Stimulated activated CD4-positive, alpha-beta T cell treated with anti-CD3 and anti-CD28 coated beads, TNF-alpha, amount 100 ng/mL, for 24 hours (primary cell): ENCODE data around the gene DPCD.

Experiments used
- DNase-seq, 3 experiments: peaks; one replicate each; pipeline ENCODE4 v3.0.0-alpha.2; 2020; ENCODE audit warnings: low read depth in 3 of 3

DPCD gene

DNA sequence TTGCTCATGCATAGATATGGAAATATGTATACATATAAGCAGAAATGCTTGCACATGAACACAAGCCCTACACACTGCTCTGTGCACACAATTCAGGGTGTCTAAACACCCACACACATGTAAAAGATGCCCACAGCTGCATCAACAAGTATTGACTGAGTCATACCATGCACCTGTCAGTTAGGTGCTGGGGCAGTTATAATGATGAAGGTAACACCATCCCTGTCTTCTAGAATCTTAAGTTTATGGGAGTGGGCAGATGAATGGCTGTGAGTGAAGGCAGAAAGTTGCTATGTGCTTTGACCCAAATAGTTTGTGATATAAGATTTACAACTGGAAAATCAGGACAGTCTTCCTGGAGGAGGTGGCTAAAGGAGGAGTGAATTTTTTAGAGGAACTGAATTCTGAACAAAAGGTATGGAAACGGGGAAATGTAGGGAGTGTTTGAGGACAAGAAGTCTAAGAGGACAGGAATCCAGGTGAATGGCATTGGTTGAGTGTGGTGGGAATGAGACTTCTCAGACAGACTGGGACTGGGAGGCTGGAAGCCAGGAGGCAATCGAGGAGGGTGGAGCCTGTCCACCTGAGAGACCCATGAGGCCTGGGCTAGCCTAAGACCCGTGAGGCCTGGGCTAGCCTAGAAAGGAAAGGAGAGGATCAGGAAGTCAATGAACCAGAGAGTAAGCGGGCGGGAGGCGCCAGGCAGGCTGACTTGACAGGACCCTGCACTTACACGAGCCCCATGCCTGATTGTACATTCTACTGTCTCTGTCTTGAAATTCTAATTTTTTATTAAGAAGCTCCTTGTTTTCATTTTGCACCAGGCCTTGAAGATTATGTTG, 20.7 kb upstream of the DPCD start:
- DNase-seq = no peak

DNA sequence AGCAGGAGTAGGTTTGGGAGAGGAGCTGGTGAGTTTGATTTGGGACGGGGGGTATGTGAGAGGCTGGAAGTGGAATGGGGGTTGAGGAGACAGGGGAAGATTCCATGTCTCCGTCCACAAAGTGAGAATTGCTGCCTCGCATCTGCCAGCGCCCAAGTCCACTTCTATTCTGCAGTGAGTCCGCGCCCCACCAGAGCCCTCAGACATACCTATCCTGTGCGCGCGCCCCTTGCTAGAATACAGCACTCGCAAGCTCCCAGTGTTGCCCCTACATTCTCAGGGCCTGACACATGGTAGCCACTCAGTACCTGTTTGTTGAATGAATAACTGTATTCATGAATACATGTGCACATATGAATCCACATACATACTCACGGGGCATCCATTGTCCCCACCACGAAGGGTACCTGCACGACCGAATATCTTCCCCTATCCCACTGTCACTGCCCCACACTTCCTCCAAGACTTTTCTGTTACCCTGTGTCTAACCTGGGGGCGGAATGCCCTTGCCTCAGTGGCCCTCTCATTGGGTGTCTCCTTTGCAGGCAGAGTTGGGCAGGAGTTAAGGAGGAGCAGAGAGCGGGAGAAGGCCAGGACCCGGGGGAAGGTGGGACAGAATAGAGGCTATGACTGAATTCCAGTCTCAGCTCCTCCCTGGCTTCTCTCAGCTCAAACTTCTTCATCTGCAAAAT, 19.9 kb upstream of the DPCD start:
- no peak for DNase-seq

DNA sequence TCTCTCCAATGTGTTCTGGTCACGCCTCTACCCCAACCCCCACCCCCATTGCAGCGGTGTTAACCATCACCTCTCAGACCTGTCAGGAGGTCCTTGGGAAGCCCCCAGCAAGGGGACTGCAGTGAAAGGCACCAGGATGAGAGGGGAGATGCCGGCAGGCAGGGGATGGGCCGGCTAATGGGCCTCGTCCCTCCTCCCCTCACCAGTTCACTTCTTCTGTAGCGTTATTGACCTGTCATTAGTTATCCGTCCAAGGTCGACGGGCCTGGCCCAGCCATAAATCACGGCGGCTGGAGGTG, 18.8 kb upstream of the DPCD start:
- DNase-seq = no peak

DNA sequence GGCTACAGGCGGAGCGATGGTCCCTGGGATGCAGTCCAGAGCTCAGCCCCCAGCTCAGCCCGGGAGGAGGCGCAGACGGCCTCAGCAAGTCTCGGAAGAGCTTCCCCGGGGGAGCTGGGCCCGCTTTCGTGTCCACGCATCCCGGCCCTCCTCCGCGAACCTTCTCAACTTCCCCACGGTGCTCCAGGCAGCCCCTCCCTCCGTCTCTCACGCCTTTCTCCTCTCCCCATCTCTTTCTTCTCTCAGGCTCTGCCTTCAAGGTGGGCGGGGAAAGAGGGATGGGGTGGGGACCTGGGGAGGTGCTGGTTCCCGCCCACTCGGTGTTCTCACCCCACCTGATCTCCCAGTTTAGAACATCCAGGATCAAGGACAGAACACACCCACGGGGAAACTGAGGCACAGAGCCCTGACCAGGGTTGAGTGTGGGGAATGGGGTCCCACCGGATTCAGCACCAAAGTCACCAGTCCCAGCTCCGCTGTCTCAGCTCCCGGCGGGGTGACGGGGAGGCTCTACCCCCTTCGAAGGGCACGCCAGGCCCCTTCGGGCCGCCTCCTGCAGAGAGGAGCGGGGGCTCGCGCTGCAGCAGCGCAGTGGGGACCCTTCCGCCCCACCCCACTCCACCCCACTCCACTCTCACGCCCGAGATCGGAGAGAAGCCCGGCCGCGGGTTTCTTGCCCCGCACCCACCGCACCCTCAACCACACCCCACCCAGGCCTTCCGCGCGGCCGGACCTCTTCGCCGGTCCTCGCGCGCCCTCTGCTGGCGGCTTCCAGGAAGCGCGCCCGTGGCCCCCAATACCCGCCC, 18.3 kb upstream of the DPCD start:
- peak; percentile 57 to 77 (median 65) for DNase-seq

DNA sequence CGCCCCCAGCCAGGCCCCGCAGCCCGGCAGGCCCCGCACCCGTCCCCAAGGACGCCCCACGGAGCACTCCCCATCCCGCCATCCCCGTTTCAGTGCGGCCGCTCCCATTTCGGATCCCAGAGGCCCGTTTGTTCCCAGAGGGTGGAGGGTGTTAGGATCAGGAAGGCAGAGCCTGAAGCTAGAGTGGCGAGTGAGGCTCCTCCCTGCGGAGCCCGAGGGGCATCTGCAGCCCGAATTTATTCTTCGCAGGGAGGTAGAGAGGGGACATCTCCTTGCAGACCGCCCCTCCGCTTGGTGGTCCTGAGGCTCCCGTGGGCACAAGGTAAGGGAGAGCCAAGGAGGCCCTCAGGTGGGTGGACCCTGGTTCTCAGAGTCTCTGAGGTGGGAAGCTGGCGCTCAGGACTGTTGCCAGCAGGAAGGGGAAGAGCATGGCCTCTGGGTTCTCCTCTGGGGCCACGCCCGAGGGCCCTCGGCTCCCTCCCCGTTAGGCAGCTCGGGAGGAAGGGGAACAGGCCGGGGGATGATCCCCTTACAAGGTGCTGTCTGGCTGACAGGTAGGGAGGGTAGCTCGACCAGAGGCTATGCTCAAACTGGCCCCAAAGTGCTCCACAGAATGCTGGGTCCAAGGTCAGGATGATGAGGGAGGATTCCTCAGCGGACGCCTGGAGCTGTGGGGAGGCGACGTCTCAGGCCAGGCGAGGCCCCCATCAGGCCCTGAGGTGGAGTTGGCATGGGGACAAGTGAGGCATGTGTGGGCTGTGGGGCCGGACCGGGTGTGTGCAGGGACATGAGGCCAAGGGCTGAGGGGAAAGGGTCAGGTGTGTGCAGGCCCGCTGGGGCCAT, 17.5 kb upstream of the DPCD start:
- no peak for DNase-seq

DNA sequence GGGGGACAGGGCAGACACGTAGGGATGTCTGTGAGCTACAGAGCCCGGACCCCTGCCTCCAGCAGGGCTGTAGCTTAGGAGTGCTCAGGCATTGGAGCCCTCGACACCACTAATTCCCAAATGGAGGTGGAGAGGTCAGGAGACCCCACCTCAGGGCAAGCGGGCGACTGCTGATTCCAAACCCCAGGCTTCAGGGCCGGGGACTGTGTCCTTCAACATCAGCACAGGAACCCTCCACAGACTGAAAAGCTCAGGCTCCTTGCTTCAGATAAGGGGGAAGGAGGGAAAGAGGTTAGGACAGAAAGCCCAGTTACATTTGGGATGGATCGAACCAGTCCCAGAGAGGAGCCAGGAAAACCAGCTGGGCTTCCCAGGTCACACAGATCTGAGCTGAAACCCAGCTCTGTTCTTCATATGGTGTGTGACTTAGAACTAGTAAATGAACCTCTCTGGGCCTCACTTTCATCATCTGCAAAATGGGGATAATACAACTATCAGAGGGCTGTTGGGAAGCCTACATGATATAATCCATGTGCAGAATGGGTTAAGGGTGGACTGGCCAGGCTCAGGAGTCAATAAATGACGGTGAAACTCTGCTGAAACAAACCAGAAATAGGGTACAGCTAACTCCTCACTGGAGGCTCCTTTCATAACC, 16.7 kb upstream of the DPCD start:
- no peak for DNase-seq

DNA sequence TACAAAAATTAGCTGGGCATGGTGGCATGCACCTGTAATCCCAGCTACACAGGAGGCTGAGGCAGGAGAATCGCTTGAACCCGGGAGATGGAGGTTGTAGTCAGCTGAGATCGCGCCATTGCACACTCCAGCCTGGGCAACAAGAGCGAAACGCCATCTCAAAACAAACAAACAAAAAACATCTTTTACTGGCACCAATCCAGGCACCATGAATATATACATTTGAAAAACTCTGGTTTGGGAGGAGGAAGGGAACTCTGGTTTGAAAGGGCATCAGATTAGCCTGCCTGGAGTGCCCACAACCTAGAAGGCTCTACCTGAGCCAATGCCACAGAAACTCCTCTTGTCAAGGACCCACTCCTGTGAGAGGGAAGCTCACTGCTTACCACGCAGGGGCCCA, 16.0 kb upstream of the DPCD start:
- no peak for DNase-seq

DNA sequence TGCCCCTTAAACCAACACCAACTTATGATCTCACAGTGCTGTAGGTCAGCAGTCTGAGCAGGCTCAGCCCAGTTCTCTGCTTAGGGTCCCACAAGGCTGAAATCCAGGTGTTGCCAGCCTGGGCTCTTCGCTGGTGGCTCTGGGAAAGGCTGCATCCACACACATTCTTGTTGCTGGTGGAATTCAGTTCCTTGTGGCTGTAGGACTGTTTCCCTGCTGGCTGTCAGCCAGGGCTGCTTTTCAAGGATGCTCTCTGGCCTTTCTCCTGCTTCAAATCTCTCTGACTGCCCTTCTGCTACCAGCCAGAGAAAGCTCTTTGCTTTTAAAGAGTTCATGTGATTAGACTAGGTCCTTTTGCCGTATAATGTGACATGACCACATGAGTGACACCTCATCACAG, 15.3 kb upstream of the DPCD start:
- DNase-seq = no peak

DNA sequence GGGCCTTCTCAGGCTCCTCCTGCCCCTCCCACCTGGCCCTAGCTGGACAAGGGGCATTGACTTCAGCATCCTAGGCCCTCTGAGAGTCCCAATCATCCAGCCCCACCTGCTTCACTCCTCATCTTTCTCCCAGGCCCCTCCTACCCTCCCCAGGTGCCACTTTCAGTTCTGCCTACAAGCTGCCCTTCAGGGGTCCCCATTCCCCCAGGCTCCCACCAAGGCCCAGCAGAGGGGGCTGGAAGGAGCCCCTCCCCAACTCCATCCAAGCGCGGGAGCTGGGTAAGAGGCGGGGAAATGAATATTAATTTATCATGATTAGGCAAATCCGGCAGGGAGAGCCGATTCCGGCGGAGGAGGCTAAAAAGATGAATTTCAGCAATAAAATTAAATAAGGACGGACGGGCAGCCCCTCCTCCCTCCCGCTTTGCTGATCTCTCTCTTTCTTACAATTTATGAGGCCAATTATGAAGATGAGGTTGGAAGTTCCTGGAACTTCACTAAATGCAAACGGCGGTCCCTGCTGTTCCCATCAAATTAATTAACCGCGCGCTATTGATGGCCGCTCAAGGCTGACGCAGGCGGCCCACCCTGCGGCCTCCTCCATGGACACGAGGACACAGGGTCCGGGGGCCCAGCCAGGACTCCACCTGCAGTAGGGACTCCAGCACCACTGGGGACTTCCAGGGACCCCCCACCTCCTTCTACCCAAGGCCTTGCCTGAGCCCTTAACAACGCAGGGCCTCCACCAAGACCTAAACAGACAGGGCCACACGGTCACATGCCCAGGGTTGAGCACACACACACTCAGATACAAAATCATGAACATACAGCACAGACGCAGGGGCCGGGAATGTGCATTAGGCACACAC, 14.0 kb upstream of the DPCD start:
- DNase-seq = no peak

DNA sequence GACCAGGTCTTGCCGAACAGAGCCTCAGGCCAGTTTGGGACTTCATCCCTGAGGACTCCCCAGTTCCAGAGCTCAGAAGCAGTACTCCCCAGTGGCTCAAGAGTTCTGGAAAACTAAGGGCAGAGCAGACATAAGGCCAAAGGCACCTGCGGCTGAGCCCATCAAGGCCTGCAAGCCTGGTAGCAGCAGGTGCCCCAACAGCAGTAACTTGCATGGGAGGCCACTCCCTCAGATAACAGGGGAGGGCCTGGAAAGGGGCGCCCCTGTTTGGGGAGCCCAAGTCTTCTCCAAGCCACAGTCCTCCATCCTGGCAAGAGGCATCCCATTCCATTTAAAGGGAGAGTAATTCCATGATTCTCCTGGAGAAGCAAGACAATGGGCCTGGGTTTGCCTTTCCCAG, 13.0 kb upstream of the DPCD start:
- no peak for DNase-seq

DNA sequence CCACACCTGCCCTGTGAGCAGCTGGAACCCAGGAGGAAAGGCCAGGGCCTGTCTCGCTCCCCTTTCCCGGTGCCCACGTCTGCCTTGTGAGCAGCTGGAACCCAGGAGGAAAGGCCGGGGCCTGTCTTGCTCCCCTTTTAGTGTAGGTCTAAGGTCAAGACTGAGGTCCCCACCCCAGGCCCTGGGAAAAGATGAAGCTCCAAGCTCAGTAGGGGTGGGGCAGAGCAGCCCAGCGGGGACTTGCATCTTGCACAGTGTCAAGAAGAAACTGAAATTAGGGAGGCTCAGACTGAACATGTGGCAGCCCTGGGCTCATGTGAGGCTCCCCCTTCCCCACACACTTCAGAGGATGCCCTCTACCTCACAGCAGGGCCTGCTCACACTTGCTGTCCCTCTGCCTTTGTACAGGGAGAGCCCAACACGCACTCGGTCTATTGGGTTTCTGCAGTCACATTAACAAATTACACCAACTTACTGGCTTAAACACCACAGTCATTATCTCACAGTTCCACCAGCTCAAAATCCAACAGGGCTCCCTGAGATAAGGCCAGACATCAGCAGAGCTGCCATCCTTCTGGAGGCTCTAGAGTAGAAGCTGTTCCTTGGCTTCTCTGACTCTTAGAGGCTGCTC, 12.4 kb upstream of the DPCD start:
- DNase-seq = no peak

DNA sequence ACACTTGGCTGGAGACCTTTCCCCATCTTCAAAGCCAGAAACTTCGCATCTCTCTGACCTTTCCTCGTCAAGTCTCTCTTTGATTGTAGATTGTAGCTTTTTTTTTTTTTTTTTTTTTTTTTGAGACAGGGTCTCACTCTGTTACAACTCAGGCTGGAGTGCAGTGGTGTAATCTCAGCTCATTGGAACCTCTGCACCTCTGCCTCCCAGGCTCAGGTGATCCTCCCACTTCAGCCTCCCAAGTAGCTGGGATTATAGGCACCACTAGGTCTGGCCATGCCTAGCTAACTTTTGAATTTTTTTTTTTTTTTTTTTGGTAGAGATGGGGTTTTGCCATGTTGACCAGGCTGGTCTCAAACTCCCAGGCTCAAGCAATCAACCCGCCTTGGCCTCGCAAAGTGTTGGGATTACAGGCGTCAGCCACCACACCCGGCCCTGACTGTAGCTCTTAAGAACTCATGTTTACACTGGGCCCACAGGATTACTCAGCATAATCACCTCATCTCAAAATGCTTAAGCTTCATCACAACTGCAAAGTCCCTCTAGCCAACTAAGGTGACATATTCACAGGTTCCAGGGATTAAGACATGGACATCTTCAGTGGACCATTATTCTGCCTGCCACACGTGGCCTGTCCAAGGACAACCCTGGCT, 11.8 kb upstream of the DPCD start:
- no peak for DNase-seq

DNA sequence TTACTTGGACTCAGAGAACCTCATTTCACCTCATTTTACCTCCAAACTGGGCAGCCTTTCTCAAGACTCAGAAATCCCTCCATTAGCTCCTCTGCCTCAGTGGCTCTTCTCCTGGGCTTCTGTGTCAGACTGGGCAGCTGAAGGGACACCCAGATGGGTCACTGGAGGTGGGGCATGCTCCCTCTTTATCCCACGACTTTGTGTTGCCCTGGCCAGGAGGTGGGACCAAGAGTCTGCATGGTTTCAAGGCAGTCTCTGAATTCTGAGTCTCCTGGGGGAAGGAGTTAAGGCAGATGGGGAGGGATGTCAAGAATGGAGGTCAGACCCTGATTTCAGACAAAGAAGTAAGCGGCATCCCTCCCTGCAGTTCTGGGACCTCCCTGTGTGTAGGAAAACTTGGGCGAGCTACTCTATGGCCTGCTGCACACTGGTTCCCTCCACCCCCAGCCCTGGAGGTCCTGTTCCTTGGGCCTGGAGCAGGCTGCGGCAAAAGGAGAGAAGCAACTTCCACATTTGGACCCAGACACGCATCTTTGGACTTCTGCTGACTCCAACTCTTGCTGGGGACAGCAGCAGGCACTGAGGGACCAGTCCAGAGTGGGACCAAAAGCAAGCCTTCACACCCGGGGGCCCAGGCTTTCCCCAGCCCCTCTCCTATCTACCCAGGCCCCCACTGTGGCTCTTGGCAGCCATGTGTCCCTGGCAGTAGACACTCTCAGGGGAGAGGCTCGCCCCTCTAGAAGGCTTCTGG, 10.8 kb upstream of the DPCD start:
- no peak for DNase-seq

DNA sequence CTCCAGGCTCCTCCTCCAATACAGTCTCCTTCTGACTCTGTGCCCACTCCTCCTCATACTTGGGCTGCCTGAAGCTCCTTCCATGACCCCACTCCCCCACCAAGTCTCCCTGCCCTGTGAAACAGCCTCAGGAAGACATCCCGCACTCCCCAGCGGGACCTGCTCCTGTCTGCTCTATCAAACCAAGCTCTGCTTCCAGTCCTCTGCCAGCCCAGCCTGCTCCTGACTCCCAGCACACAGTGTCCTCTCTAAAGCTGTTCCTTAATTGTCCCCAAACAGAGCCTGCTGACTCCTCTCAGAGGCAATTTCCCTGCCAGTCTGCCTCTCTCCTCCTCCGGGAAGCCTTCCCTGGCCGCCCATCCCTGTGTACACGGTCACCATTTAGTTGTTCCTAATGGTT, 9.9 kb upstream of the DPCD start:
- no peak for DNase-seq

DNA sequence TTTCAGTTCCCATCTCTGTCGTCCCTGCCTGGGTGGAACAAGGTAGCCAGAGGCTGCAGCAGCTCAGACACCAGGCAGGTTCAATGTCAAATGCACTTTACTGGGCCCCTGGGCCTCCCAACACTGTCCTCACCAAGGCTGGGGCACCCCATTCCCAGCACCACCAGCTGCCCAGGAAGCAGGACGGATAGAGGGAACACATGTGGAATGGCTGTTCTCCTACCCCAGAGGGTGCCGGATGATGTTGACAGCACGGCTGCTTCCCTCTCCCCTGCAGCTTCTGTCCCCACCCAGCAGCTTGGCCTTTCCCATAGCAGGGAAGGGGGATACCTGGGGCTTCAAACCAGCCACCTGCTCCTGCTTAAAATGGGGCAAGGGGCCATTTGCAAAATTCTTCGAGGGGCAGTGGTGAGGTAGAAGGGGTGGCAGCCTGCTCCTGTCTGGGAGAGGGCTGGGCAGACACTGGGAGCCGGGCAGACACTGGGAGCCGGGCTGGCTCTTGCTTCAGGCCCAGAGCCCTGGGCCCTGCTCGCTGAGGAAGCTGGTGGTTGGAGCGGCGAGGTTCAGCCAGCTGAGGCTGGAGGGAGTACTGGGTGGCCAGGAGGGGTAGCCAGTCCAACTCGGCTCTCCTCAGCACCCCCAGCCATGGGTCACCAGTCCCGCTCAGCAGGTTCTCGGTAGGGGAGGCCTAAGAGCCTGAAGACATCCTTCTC, 9.2 kb upstream of the DPCD start:
- no peak for DNase-seq

DNA sequence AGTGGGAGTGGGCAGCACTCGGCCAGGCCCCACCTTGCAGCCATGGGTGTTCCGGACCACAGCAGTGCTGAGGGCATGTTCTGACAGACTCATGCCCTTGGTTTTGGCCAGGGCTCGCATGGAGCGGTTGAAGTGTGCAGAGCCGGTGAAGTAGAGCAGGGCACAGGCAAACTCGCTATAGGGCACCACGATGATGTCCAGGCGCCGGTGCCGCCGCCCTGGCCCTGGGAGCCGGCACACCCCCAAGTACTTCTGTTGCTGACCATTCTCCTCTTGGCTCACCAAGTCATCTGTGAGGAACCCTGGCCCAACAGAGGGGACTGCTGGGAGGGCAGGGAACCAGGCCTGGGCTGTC, 8.6 kb upstream of the DPCD start:
- DNase-seq = no peak

DNA sequence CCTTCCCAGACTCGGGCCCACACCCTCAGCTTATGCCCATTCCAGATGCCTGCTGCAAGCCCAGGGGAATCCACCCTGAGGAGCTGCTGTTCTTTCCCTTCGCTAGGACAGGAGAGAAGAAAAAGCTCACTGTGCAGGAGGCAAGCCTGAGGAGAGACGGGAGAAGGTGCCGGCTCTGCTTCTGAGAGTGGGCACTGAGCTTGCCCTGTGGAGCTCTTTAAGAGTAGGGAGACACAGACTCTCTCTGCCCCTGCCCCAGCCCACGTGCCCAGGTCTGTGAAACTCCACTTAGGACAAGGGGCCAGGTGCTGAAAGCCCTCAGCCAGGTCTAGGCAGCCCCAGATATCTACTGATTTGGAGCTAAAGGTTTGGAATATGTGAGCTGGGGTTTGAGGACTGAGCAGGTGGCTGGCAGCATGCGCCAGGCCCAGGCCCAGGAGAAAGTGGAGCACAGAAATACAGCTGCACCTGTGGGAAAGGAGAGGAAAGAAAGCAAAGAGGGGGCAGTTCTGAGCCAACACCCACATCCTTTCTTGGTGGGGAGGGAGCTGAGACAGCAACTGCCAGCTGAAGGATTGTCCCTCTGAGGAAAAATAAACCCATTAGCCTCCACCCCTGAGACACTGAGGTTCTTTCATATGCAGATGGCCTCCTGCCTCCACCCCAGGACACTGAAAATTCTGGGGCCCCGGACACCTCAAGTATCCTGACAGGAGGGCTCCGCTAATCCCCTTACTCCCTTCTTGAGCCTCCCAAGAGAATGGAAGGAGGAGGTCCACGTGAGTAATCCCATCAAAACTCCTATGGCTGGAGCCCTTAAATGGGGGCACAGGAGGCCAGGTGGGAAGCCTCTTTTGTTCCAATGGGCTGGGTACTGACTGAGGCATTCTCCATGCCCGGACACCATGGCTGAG, 7.4 kb upstream of the DPCD start:
- DNase-seq = no peak
